Muscle layer of duodenum (tissue), 2 donors: ENCODE results near the gene WWC2.

Experiments used
- H3K27ac ChIP-seq: one replicate; pipeline ENCODE4 v1.7.0; 2013; ENCODE audit warnings: mild to moderate bottlenecking, low read length
- H3K27me3 ChIP-seq: one replicate; pipeline ENCODE4 v1.7.0; 2013; ENCODE audit warnings: low read depth, mild to moderate bottlenecking, control low read depth, low read length
- H3K36me3 ChIP-seq, 2 donors: one replicate each; pipeline ENCODE4 v1.7.0; 2013; ENCODE audit warnings: low read length in 2 of 2, control low read depth in 1 of 2, mild to moderate bottlenecking in 1 of 2; ENCODE audit not compliant: insufficient read depth in 2 of 2, control insufficient read depth in 1 of 2
- H3K4me1 ChIP-seq, 2 donors: one replicate each; pipeline ENCODE4 v1.7.0; 2013; ENCODE audit warnings: low read length in 2 of 2, mild to moderate bottlenecking in 2 of 2, control low read depth in 1 of 2, moderate library complexity in 1 of 2; ENCODE audit not compliant: insufficient read depth in 2 of 2, control insufficient read depth in 1 of 2
- H3K4me3 ChIP-seq, 2 donors: one replicate each; pipeline ENCODE4 v1.7.0; 2013; ENCODE audit warnings: low read length in 2 of 2, low read depth in 1 of 2, mild to moderate bottlenecking in 1 of 2
- H3K9me3 ChIP-seq, 2 donors: one replicate each; pipeline ENCODE4 v1.7.0; 2013; ENCODE audit warnings: low read length in 2 of 2, control low read depth in 1 of 2, mild to moderate bottlenecking in 1 of 2; ENCODE audit not compliant: control insufficient read depth in 1 of 2
- donor health status: healthy.

Gene WWC2

DNA sequence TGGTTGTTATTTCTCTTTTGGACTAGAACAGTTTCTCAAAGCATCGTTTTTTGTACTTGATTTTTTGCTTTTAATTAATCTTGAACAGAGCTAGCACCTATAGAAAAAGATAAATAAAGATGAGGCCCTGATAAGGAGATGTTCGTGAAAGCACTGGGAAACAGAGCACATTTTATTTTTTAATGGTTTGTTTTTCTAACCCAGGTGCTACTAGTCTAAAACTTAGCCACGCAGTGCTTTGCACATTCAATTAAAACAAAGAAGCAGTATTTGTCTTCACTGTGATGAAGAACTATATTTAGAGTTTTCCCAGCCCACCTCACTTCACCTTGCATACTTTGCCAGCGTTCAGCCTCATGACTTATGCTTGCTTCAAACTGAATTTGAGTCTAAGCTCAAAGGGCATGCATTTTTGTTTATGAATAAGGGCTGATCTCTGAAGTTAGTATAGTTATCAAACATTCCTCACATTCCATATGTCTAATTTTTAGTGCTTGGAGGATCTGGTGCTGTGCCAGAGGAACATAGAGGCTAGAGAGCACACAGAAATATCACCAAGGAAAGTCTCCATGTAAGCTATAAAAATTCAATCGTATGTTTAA, 76.7 kb downstream of the WWC2 start:
- Histone ChIP-seq H3K27ac (no peak overlapping the region), H3K36me3 (no peaks in the 10 kb centered on the region)

GRCh38 chr4:183177001-183177400, 77.9 kb downstream of the WWC2 start:
- H3K27me3 ChIP-seq, result no peaks in the 10 kb centered on the region
- no peaks in the 10 kb centered on the region for H3K9me3 ChIP-seq
- no peaks in the 10 kb centered on the region for H3K36me3 ChIP-seq
- H3K4me1 ChIP-seq, result peaks cover 0 to 19% of the 10 kb centered on the region in 2 donors
- H3K4me3 ChIP-seq, result no peak overlapping the region
- H3K27ac ChIP-seq, result no peak overlapping the region

More for the DNA sequence above, 76.7 kb downstream of the WWC2 start:
- no peaks in the 10 kb centered on the region for H3K9me3 ChIP-seq
- H3K4me1 ChIP-seq, result peaks cover 0 to 19% of the 10 kb centered on the region in 2 donors
- no peak overlapping the region for H3K4me3 ChIP-seq
- no peaks in the 10 kb centered on the region for H3K27me3 ChIP-seq

DNA sequence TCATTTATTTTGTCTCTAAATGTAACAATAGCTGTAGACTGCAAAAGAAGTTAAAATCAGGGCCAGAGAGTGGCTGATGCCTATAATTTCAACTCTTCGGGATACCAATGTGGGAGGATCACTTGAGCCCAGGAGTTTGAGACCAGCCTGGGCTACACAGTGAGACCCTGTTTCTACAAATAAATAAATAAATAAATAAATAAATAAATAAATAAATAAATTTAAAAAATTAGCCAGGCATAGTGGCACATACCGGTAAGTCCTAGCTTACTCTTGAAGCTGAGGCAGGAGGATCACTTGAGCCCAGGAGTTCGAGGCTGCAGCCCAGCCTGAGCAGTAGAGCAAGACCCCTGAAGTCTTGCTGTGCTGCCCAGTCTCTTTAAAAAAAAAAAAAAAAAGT, 79.1 kb downstream of the WWC2 start:
- Histone ChIP-seq H3K4me3 (no peak overlapping the region), H3K9me3 (no peaks in the 10 kb centered on the region), H3K27ac (no peak overlapping the region), H3K36me3 (no peaks in the 10 kb centered on the region), H3K4me1 (peaks cover 0 to 19% of the 10 kb centered on the region in 2 donors), H3K27me3 (no peaks in the 10 kb centered on the region)

GRCh38 chr4:183180096-183180495, 81.0 kb downstream of the WWC2 start:
- Histone ChIP-seq H3K4me3 (no peak overlapping the region), H3K4me1 (peaks cover 0 to 13% of the 10 kb centered on the region in 2 donors), H3K36me3 (no peaks in the 10 kb centered on the region), H3K27me3 (no peaks in the 10 kb centered on the region), H3K27ac (no peak overlapping the region), H3K9me3 (no peaks in the 10 kb centered on the region)

GRCh38 chr4:183180621-183181020, 81.6 kb downstream of the WWC2 start:
- H3K4me1 ChIP-seq, result peaks cover 0 to 13% of the 10 kb centered on the region in 2 donors
- H3K9me3 ChIP-seq, result no peaks in the 10 kb centered on the region
- H3K27me3 ChIP-seq, result no peaks in the 10 kb centered on the region
- no peaks in the 10 kb centered on the region for H3K36me3 ChIP-seq
- H3K4me3 ChIP-seq, result no peak overlapping the region
- H3K27ac ChIP-seq, result no peak overlapping the region

DNA sequence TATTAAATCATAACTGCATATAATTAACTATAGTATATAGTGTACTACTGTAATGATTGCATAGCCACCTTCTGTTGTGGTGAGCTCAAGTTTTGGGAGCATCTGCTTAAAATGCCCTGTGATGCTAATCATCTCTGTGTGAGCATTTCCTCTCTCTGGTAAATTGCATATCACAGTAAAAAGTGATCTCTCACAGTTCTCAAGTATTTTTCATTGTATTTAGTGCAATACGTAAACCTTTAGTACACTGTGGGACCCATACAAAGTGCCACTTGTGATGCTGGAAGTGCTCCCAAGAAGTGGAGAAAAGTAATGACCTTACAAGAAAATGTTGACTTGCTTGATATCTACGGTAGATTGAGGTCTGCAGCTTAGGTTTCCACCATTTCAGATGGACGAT, 82.0 kb downstream of the WWC2 start:
- Histone ChIP-seq H3K4me3 (no peak overlapping the region), H3K9me3 (no peaks in the 10 kb centered on the region)

DNA sequence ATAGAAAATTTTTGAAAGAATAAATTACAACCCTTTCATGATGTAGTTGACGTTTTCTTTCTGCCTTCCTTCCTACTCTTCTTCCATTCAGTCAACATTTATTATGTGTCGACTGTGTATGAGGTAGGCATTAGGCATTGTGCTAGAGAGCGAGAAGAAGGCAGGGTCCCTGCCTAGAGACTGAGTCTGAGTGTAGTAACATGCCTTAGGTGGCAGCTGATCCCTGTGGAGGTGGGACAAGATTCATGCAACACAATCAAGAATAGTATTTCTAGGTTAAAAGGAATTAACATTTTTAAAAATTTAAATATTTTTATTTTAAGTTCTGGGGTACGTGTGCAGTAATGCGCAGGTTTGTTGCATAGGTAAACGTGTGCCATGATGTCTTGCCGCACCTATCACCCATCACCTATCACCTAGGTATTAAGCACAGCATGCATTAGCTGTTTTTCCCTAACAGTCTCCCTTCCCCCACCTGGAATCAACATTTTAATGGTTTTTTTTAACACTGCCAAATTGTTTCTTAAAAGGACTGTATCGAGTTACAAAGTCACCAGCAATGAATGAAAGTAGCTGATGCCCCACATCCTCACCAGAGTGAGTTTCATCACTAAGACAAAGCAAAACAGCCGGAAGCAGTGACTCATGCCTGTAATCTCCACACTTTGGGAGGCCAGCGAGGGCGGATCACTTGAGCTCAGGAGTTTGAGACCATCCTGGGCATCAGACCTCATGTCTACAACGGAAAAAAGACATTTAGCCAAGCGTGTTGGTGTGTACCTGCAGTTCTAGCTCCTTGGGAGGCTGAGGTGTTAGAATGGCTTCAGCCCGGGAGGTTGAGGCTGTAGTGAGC, 84.0 kb downstream of the WWC2 start:
- Histone ChIP-seq H3K27me3 (no peaks in the 10 kb centered on the region), H3K4me3 (no peak overlapping the region), H3K4me1 (peaks cover 0 to 8% of the 10 kb centered on the region in 2 donors), H3K9me3 (no peaks in the 10 kb centered on the region), H3K27ac (no peak overlapping the region), H3K36me3 (no peaks in the 10 kb centered on the region)

More for the DNA sequence above, 82.0 kb downstream of the WWC2 start:
- Histone ChIP-seq H3K4me1 (peaks cover 0 to 14% of the 10 kb centered on the region in 2 donors), H3K36me3 (no peaks in the 10 kb centered on the region), H3K27ac (no peak overlapping the region), H3K27me3 (no peaks in the 10 kb centered on the region)

- H3K27ac ChIP-seq, result no peak overlapping the region
Observed at GRCh38 chr4:183183906-183184535, 85.0 kb downstream of the WWC2 start.

DNA sequence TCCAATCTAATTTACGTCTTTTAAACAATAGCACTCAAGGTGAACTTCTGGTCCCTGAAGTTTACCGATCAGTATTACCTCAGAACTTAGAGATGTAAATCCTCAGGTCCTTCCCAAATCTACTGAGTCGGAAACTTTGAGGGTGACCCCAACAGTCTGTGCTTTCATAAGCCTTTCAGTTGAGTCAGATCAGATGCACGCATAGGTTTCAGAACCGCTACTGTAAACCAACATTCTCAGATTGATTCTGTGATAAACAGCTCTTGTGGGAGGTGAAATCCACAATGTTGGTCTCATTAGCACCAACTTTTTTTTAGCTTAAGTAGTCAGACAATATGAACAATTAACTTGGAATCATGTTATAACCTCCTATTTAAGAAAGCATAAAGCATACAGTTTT, 86.0 kb downstream of the WWC2 start:
- H3K4me3 ChIP-seq, result no peak overlapping the region
- H3K27ac ChIP-seq, result no peak overlapping the region
- no peaks in the 10 kb centered on the region for H3K27me3 ChIP-seq
- peaks cover 0 to 15% of the 10 kb centered on the region in 2 donors for H3K4me1 ChIP-seq
- no peaks in the 10 kb centered on the region for H3K9me3 ChIP-seq
- H3K36me3 ChIP-seq, result no peaks in the 10 kb centered on the region

More at GRCh38 chr4:183183906-183184535, 85.0 kb downstream of the WWC2 start:
- H3K9me3 ChIP-seq, result no peaks in the 10 kb centered on the region
- H3K27me3 ChIP-seq, result no peaks in the 10 kb centered on the region
- no peaks in the 10 kb centered on the region for H3K36me3 ChIP-seq
- no peak overlapping the region for H3K4me3 ChIP-seq
- H3K4me1 ChIP-seq, result peaks cover 0 to 8% of the 10 kb centered on the region in 2 donors

- no peak overlapping the region for H3K27ac ChIP-seq
- no peaks in the 10 kb centered on the region for H3K36me3 ChIP-seq
- H3K9me3 ChIP-seq, result no peaks in the 10 kb centered on the region
- H3K4me1 ChIP-seq, result peaks cover 0 to 15% of the 10 kb centered on the region in 2 donors
- no peak overlapping the region for H3K4me3 ChIP-seq
- H3K27me3 ChIP-seq, result no peaks in the 10 kb centered on the region
Observed at GRCh38 chr4:183185559-183185958, 86.5 kb downstream of the WWC2 start.

DNA sequence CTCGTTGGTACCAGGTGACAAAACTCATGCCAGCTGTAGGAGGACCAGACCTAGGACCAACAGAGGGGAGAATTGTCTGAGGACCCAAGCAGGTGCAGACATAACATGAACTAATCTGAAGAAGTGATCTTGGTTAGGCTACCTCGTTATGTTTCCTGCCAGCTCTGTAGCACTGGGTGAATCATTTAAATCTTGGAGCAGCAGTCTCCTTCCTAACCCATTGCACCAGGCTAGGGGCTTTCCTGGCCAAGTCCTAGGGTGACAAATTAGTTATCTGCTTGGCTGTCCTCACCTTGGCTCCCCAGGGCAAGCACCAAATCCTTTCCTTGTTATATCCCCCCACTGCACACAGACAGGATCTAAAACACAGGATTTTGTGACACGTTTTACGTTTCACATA, 87.8 kb downstream of the WWC2 start:
- no peaks in the 10 kb centered on the region for H3K27me3 ChIP-seq

More for the DNA sequence above, 87.8 kb downstream of the WWC2 start:
- Histone ChIP-seq H3K4me1 (peaks cover 0 to 15% of the 10 kb centered on the region in 2 donors), H3K27ac (no peak overlapping the region), H3K9me3 (no peaks in the 10 kb centered on the region), H3K36me3 (no peaks in the 10 kb centered on the region), H3K4me3 (no peak overlapping the region)
